Heart right ventricle (tissue), 16 donors: ENCODE measurements around the gene DNAH6. TPM values are rescaled to one million over a fixed set of nuclear protein-coding genes. Genes with fewer than 3 reads are reported as not detected.

Source experiments
- ATAC-seq, 8 donors: fragments of 200-7000 bp; cut with Tn5 transposase; one replicate each; pipeline ENCODE4 v1.9.1; 2020; ENCODE audit warnings: mild to moderate bottlenecking in 8 of 8, moderate library complexity in 8 of 8, moderate number of reproducible peaks in 1 of 8
- DNase-seq, 2 donors: peaks; one replicate each; pipeline ENCODE4 v3.0.0-alpha.2; 2020
- H3K27ac ChIP-seq, 10 donors: fragments of 200-600 bp; sonication (generic) in 2 of 10; one replicate each; pipeline versions ENCODE4 v1.5.0 to v1.8.0; 2020 to 2022; ENCODE audit warnings: mild to moderate bottlenecking in 3 of 10
- H3K27me3 ChIP-seq, 7 donors: fragments of 200-600 bp; one replicate each; pipeline ENCODE4 v1.8.0; 2021 to 2022; ENCODE audit warnings: mild to moderate bottlenecking in 2 of 7
- H3K36me3 ChIP-seq, 9 donors: fragments of 200-600 bp; sonication (generic) in 1 of 9; one replicate each; pipeline versions ENCODE4 v1.5.0 to v1.8.0; 2020 to 2022; ENCODE audit warnings: mild to moderate bottlenecking in 2 of 9
- H3K4me1 ChIP-seq, 9 donors: fragments of 200-600 bp; sonication (generic) in 1 of 9; one replicate each; pipeline versions ENCODE4 v1.5.0 to v1.8.0; 2020 to 2022; ENCODE audit warnings: mild to moderate bottlenecking in 4 of 9
- H3K4me3 ChIP-seq, 10 donors: fragments of 200-600 bp; sonication (generic) in 2 of 10; one replicate each; pipeline versions ENCODE4 v1.5.0 to v1.8.0; 2020 to 2022; ENCODE audit warnings: mild to moderate bottlenecking in 7 of 10, moderate library complexity in 2 of 10
- H3K9me3 ChIP-seq, 11 donors: fragments of 200-600 bp in 10 of 11; sonication (generic) in 2 of 11; one replicate each; pipeline versions ENCODE4 v1.5.0 to v1.8.0; 2013 to 2022; ENCODE audit warnings: mild to moderate bottlenecking in 2 of 11, control low read depth in 1 of 11, moderate library complexity in 1 of 11
- WGBS, 2 donors: extraction: QIAGEN DNeasy Blood & Tissue Kit; methylation state at CpG; one replicate each; pipeline ENCODE4 v1.1.7; 2013; ENCODE audit warnings: inconsistent platforms in 1 of 2; 5-methylcytosine and 5-hydroxymethylcytosine counted together
- intact Hi-C, 10 donors: fragments of 100-400 bp; cut with DNase I; formaldehyde crosslinking; loops; one replicate each; pipeline versions ENCODE4 v1.11.1 to v1.14.2; 2022
- polyA plus RNA-seq, 2 donors: library from polyadenylated mRNA; stranded (reverse); fragments of 200-250 nt; gene quantifications; one replicate each; pipeline ENCODE4 v1.2.3, GENCODE V29; 2013
- total RNA-seq, 10 donors: library from RNA; stranded (reverse); fragmentation: NEBNext Ultra II Directional in 3 of 10; extraction: Animal tissue kit (Norgen Biotek cat#: 25700) in 3 of 10; gene quantifications; one replicate each; pipeline versions ENCODE4 v1.2.1 to v1.2.4, GENCODE V29; 2021 to 2023
- TF ChIP-seq, protein P1 (sequence below), 9 donors: fragments of 200-600 bp; sonication (generic) in 2 of 9; IDR thresholded peaks; one replicate each; pipeline versions ENCODE4 v1.5.0 to v1.8.0; 2021 to 2022; ENCODE audit warnings: antibody characterized with exemption in 9 of 9, mild to moderate bottlenecking in 5 of 9, moderate library complexity in 1 of 9
- donor health status: Arrhythmogenic right ventricular cardiomyopathy.
- donor health status: ischemic (EF 13 %, LVEDD 7.1; RV severe dilation, severe dysfunction).
- donor health status: healthy with polysubstance abuse.
- donor health status: DM: no; HTN: yes; CAD: no.
- donor health status: DM: no; HTN: no; CAD: no.
- donor health status: ischemic (EF 25% LVEDD 6.9; RV normal size, moderate dysfunction).
- donor health status: ischemic (EF 25% LVEDD 5.7; RV mildly dilated, moderate dysfunction).
- donor health status: healthy.
- donor health status: DM: yes; HTN: yes; CAD: no.
- donor health status: Ischemic cardiomyopathy.
- donor health status: ischemic (EF 35%, LVEDD 5.7; RV mildly dilated, moderate dysfunction).
- donor health status: nonischemic (EF 11% LVEDD 7.7; RV severe dilation, severe dysfunction).
- donor health status: DM: yes; HTN: yes; CAD: no.
- donor health status: PGD.
- donor health status: ischemic (EF 29% LVEDD 5.4; RV normal size, mild dysfunction).
- donor health status: nonischemic (EF 23%, LVEDD 6.1; RV moderate dilation, normal function).

The DNAH6 gene
- total and polyA plus RNA-seq, 12 donors, result 0.03 to 0.49 (median 0.23) TPM; not detected in 1

DNA sequence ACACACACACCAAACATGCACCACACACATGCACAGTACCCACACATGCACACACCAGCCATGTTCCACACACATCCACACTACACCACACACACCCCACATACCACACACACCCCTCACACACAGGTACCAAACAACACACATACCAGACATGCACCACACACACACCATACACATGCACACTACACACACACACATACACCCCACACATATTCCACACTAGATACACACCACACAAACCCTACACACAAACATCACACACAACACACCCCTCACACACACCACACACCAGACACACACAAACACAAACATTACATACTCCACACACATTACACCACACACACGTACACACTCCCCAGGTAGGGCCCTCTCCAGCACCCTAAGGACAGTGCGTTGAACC lies 313.4 kb downstream of the DNAH6 start:
- TF ChIP-seq, protein P1, sequence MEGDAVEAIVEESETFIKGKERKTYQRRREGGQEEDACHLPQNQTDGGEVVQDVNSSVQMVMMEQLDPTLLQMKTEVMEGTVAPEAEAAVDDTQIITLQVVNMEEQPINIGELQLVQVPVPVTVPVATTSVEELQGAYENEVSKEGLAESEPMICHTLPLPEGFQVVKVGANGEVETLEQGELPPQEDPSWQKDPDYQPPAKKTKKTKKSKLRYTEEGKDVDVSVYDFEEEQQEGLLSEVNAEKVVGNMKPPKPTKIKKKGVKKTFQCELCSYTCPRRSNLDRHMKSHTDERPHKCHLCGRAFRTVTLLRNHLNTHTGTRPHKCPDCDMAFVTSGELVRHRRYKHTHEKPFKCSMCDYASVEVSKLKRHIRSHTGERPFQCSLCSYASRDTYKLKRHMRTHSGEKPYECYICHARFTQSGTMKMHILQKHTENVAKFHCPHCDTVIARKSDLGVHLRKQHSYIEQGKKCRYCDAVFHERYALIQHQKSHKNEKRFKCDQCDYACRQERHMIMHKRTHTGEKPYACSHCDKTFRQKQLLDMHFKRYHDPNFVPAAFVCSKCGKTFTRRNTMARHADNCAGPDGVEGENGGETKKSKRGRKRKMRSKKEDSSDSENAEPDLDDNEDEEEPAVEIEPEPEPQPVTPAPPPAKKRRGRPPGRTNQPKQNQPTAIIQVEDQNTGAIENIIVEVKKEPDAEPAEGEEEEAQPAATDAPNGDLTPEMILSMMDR (IDR thresholded peaks at IDR 0.05), result no peak
- WGBS, 2 donors, result 90 to 91% methylated on average over 2 of the region's 2 CpGs
- DNase-seq (no peak), ATAC-seq (peak in 1 of 8 donors; percentile 39)
- Histone ChIP-seq H3K9me3 (peaks cover 0 to 2% (median 0%) of the 10 kb centered on the region in 11 donors), H3K4me3 (no peak overlapping the region), H3K27ac (peak overlapping the region in 1 of 10 donors; percentile 84), H3K27me3 (no peaks in the 10 kb centered on the region), H3K4me1 (peaks cover 0 to 41% (median 0%) of the 10 kb centered on the region in 9 donors), H3K36me3 (no peaks in the 10 kb centered on the region)
- intact Hi-C loops, result no loop called here

DNA sequence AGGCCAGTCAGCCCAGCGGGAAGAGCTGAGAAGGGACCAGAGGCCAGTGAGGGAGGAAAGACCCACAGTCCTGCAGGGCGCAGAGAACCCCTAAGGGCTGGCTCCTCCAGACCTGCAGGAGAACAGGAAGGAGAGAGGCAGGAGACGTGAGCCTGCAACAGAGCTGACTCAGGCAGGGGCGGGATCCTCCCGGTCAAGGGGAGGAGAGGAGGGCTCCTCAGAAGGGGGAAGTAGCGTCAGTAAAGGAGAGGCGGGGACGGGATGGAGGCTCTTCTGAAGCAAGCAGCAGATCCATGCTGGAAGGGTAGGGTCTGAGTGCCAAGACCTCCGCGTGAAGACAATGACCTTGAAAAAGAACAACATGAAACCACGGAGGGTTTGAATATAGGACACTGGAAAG lies 313.8 kb downstream of the DNAH6 start:
- peak overlapping the region in 1 of 10 donors; percentile 84 for H3K27ac ChIP-seq
- H3K27me3 ChIP-seq, result no peaks in the 10 kb centered on the region
- intact Hi-C loops, result no loop called here
- ATAC-seq (peak; percentile 39 to 76 (median 54)), DNase-seq (peak; percentile 28 to 46)
- peaks cover 0 to 41% (median 0%) of the 10 kb centered on the region in 9 donors for H3K4me1 ChIP-seq
- H3K4me3 ChIP-seq, result no peak overlapping the region
- H3K9me3 ChIP-seq, result peaks cover 0 to 6% (median 0%) of the 10 kb centered on the region in 11 donors
- no peaks in the 10 kb centered on the region for H3K36me3 ChIP-seq
- TF ChIP-seq, protein P1 (IDR thresholded peaks at IDR 0.05), result no peak
- WGBS, 2 donors, result 50 to 62% methylated on average over 11 of the region's 11 CpGs

DNA sequence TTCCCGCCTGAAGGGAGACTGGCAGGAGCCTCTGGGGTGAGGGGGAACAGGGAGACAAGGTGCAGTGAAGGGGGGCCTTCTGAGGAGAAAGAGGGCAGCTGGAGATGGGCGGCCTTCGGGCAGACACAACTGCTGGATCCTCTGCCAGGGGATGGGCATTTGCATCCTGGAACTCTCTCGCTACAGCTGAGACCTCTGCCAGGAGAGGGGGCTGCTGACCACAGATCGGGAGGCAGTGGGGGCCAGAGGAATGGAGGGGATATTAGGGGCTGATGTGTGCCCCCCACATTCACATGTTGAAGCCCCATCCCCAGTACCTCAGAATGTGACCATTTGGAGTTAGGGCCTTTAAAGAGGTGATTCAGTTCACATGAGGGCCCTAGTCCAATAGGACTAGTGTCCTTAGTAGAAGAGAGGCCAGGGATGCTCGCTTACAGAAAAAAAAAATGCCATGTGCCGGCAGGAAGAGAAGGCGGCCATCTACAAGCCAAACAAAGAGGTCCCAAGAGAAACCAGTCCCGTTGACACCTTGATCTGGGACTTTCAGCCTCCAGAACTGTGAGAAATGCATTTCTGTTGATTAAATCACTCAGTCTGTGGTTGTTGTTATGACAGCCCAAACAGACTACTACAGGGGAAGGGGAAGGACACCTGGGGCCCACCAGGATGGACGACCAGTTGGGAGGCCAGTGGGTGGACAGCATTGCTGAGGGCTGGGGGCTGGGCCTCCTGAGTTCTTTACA lies 314.6 kb downstream of the DNAH6 start:
- Histone ChIP-seq H3K27ac (peak overlapping the region in 1 of 10 donors; percentile 84), H3K4me3 (no peak overlapping the region), H3K4me1 (peaks cover 0 to 41% (median 0%) of the 10 kb centered on the region in 9 donors), H3K9me3 (peaks cover 0 to 14% (median 4%) of the 10 kb centered on the region in 11 donors), H3K36me3 (no peaks in the 10 kb centered on the region), H3K27me3 (no peaks in the 10 kb centered on the region)
- no peak for ATAC-seq
- TF ChIP-seq, protein P1 (IDR thresholded peaks at IDR 0.05), result no peak
- intact Hi-C loops, result no loop called here
- WGBS, 2 donors, result 83 to 90% methylated on average over 10 of the region's 10 CpGs
- no peak for DNase-seq

DNA sequence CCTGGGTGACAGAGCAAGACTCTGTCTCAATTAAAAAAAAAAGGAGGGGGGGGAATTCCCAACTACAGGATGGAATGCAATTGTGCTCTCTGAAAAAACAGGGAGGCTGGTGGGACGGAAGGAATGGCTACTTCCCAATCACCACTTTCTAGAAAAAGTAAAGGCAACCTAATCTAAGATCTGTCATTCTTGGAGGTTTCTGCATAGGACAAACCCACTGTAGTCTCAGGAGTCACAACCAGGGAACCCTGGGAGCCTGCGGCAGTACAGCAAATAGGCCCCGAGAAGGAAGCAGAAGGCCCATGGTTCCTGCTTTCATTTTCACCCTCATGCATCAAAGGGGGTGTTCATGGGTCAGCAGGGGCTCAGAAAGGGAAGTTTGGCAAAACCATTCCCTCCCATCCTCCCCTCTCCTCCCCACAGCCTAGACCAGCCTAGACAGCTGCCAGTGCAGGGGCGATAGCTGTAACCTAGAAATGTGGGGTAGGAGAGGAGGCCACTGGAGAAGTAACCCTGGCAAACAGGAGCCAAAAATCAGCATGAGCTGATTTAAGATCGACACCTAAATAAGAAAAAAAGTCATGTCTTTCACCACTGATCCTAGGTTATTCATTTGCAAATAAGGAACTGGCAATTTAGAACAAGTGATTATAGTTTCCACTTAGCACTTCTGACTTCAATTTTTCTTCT lies 316.6 kb downstream of the DNAH6 start:
- intact Hi-C loops, result no loop called here
- Histone ChIP-seq H3K36me3 (no peaks in the 10 kb centered on the region), H3K4me3 (no peak overlapping the region), H3K4me1 (peaks cover 0 to 41% (median 0%) of the 10 kb centered on the region in 9 donors), H3K27me3 (no peaks in the 10 kb centered on the region), H3K27ac (peak overlapping the region in 1 of 10 donors; percentile 84), H3K9me3 (peaks cover 0 to 32% (median 11%) of the 10 kb centered on the region in 11 donors)
- WGBS, 2 donors, result 65% methylated on average over 5 of the region's 5 CpGs
- ATAC-seq (peak in 7 of 8 donors; percentile 41 to 80 (median 71)), DNase-seq (peak in 1 of 2 donors; percentile 34)
- TF ChIP-seq, protein P1 (IDR thresholded peaks at IDR 0.05), result no peak
